CD4-positive, alpha-beta T cell treated with Interleukin-2 at 100 ng/mL for 4 hours (primary cell): ENCODE measurements around the gene MEG3.

ENCODE experiments used
- DNase-seq: peaks from one replicate; pipeline ENCODE4 v3.0.0-alpha.2; 2020; ENCODE audit warnings: low spot score

Gene MEG3

GRCh38 chr14:100825713-100826331 is at the start of gene MEG3:
MEG3 (plus strand) TSS chr14:100826118.
- no peak for DNase-seq

- no peak for DNase-seq
Measured at GRCh38 chr14:100776681-100777365, 49.1 kb upstream of the MEG3 start.

- no peak for DNase-seq
Measured at GRCh38 chr14:100777366-100777817, 48.5 kb upstream of the MEG3 start.

- DNase-seq, result no peak
Measured at GRCh38 chr14:100777818-100778525, 47.9 kb upstream of the MEG3 start.

GRCh38 chr14:100778526-100778882 is 47.4 kb upstream of the MEG3 start:
- no peak for DNase-seq

DNA sequence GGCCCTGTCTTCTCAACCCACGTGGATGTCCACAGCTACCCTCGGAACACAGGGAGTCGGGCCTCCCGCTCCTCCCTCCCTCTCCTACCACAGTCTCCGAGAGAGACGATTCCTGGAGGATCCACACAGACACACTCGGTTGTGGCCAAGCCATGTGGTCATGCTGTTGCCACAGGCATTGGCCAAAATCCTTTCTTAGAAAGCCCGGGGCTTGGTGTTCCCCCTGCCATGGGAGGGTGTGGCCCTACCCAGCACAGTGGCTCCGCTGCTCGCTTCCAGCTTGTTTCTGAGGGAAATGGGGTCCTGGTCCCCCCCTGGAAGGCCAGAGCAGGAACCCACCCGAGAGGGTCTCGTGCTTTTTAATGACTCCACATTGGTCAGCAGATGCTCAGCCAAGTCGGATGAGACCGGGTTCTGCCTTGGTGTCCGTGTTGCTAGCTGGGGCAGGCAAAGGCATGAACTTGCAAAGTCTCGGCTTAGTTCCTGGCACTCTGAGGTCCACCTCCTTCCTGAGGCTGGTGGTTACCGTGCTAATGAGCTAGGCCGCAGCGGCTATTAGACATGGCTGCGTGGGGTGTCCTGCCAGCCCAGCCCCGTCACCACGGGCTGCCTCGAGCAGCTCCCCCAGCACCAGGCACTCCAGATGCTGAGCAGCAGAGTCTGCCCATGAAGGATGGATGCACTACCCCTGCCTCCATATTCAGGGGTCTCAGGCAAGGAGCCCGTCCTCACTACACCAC is 46.8 kb upstream of the MEG3 start:
- DNase-seq, result no peak

DNA sequence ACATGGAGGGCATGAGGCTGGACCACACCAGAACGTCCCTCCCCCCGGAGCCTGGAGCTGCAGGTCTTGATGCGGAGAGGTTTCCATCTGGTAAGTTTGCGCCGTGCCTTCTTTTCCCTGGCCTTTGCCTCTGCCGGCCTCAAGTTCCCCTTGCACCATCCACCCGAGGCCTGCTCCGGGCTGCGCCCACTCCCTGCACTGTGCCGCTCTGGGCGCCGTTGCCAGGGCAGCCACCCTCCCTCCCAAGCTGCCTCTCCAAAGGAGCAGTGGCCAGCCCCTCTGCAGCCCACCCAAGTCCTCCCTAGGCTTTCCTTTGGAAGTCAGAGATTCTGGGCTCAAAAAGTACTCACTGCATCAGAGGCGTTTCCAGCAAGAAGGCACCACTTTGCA is 46.2 kb upstream of the MEG3 start:
- DNase-seq, result no peak

DNA sequence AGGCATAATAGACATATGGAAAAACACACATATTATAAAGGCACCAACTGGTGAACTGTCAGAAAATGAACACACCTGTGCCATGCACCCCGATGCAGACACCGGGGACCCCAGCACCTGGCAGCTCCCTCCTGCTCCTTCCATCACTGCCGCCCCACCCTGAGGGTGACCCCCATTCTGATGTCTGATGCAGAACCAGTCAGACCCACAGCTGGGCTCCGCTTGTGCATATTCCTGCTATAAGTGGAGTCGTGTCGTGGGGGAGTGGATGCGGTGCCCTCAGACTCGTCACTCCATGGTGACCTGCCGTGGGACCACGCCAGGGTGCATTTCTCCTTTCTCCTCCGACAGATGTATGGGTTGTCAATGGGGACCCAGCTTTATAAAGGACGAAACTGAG is 45.7 kb upstream of the MEG3 start:
- DNase-seq, result no peak

DNA sequence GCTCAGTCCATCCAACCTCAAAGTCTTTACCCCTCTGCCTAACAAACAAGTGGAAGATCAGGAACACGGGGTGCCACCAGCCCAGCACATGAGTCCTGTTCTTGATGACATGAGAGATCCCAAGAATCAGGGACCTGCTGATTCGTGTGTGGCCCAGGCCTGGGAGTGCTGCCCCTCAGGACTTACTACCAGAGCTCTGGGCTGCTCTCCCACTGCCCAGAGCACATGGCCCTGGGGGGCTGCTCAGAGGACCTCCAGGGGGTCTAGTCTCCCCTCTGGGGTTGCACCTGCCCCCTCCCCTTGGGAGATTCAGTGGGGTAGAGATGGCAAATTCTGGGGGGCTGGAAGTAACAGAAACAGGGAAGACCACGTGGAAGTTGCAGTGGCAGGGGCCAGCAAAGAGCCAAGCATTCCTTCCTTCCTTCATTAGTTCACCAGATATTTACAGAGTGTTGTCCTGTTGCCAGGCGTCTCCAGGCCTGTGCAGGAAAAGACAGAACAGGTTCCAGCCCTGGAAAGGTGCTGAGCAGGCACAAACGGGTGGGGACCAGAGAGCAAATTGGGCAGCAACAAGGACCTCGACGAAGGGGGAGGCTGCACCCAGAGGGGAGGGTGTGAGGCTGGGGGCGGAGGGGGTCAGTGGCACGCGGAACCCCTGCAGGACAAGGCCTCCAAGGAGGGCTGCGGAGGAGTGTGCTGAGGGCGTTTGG is 45.1 kb upstream of the MEG3 start:
- no peak for DNase-seq

- DNase-seq, result no peak
Measured at GRCh38 chr14:100781952-100782351, 44.0 kb upstream of the MEG3 start.

DNA sequence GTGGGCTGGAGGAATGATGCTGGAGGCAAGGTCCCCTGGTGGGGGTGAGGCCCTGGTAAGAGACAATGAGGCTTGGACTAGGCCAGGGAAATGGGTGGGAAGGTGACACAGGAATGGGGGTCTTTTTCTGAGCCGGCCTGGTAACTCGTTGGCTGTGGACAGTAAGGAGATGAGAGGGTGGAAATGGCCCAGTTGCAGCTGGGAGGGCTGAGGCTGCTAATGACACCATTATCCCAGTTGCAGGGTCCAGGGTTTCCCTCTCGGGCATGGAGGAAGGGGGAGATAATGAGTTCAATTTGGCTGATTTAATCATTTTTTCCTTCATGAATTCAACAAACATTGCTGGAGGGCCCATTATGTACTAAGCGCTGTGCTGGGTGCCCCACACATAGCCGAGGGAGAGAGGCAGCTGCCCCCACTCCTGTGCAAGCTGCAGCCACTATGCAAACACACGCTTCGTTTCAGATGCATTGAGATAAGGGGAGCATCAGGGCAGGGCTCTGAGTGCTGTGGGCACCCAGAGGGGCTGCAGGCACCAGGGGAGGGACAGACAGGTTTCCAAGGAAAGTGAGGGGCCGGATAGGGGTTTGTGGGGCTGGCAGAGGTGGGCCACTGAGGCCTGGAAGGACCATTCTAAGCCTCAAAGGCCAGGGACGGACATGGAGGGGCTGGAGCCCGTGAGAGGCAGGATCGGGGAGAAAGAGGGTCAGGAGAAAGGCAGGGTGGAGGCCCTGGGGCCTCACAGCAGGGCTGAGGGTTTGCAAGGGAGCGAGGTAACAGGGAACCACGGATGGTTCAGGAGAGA is 43.2 kb upstream of the MEG3 start:
- DNase-seq, result no peak

GRCh38 chr14:100783630-100784370 is 42.1 kb upstream of the MEG3 start:
- DNase-seq, result no peak

- DNase-seq, result no peak
Measured at GRCh38 chr14:100784523-100785337, 41.2 kb upstream of the MEG3 start.

DNA sequence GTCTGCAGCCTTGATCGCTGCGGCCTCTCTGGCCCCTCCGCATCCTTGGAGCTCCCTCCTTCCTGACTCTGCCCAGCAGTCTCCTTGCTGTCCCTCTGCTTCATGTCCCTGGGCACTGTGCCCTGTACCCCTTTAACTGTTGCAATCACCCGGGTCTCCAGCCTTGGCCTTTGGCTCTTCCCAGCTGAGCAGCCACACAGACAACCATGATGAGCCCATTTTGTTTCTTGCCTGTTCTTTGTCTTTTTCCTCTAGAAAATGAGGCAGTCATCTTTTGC is 40.6 kb upstream of the MEG3 start:
- no peak for DNase-seq

DNA sequence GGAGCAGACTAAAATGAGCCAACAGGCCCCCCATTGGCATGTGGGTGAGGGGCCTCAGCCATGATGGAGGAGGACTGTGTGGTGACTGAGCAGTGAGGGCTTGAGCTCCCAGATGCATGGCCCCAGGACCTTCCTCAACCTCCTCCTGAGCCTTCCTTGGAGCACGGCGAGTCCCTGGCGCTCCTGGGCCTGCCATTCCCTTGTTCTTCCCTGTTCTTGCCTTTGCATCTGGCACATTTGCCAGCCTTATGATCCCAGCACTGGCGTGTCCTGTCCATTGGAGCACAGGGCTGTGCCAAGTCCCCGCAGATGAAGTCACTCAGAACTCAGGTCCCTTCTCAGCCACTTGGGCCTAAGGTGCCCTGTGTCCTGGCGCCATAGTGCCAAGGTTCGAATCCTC is 40.3 kb upstream of the MEG3 start:
- DNase-seq, result no peak

DNA sequence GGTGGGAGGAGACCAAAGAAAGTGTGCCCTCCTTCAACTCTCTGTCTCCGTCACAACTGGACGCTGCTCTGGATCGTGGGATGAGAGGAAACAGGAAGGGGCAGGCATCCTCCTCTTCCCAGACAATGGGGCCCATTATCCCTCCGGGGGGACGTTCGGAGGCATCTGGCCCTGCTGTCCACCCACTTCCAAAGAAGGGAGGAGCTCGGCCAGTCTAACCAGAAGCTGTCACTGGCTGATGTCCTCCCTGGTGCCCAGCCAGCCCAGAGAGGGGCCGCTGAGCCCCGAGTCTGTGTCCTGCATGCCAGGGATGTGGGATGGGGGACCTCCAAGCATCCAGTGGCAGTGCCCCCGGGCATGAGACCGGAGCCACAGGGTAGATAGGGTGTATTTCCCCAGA is 39.8 kb upstream of the MEG3 start:
- no peak for DNase-seq

DNA sequence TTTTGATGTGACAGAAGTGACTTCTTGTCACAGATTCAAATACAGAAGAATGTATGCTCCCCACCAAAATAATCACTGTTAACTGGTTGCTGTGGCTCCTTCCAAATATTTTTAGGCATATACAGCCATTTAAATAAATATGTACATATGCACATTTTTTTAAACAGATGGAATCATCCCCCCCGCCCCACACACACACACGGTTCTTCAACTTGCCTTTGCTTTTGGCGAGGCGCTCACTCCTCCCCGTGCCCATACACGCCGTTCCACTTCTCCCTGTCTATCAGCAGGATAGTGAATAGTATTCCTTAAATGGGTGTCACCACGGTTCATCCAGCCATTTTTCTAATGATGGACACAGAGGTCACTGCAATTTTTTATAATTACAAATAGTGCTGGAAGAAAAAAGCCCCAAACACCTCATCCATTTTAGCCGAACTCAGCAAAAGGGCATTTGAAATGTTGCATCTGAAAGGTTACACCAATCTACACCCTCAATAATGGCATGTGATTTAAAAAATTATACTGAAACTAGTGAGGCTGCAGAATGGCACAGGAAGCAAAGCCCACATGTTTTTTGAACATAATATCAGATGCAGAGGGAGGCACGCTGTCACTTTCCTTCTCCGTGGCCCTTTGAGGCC is 39.2 kb upstream of the MEG3 start:
- no peak for DNase-seq

- DNase-seq, result no peak
Measured at GRCh38 chr14:100787659-100788058, 38.3 kb upstream of the MEG3 start.

DNA sequence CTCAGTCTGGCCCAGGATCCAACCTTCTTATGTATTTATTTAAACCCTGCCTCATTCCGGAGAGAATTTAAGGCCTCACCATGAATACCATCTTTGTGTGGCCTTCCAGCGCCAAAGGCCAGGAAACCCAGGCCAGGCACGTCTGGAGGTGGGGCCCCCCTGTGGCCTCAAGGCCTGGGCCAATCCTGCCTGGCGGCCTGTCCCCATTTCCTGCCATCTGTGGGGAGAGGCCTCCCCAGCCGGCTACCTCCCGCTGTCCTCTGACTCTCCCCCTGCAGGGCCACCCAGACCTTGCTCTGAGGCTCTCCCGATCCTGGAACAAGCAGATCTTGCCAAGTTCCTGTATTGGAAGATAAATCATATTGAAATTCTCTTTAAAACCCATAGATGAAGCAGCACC is 37.4 kb upstream of the MEG3 start:
- no peak for DNase-seq
